ENCODE data around the gene KIAA1614.
A peak's percentile ranks its signal among the peaks of the same experiment; 100 is the strongest.
"Not testable (repeated sequence)": the region's sequence is repeated elsewhere in the genome, so short reads cannot be mapped to it uniquely, and the experiment has no call there.

KIAA1614 gene

GRCh38 chr1:180945551-180945950 lies 32.9 kb downstream of the KIAA1614 start:
- no peak for DNase-seq (ENCODE audit: low spot score)

GRCh38 chr1:180946056-180946455 lies 33.4 kb downstream of the KIAA1614 start:
- no peak for DNase-seq (ENCODE audit: low spot score)

- DNase-seq (ENCODE audit: low spot score), result no peak
These were observed 34.1 kb downstream of the KIAA1614 start for GRCh38 chr1:180946541-180947498.

DNA sequence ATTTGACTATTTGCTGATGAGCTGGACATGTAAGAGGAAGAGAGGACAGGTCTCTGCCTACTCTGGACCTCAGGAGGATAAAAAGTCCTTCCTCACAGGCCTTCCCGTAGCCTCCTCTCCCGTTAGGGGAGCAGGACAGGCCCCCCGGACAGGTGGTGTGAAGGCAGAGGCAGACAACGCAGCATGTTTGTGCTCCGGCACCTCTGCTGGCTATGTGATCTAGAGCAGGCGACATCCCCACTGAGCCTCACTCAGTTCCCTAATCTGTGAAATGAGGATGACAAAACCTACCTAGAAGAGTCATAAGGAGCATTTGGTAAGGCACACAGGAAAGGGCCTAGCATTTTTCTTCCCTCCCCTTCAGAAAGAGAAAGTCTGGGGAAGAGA lies 34.8 kb downstream of the KIAA1614 start:
- no peak for DNase-seq (ENCODE audit: low spot score)

- no peak for DNase-seq (ENCODE audit: low spot score)
These were observed 35.4 kb downstream of the KIAA1614 start for GRCh38 chr1:180947901-180948640.

DNA sequence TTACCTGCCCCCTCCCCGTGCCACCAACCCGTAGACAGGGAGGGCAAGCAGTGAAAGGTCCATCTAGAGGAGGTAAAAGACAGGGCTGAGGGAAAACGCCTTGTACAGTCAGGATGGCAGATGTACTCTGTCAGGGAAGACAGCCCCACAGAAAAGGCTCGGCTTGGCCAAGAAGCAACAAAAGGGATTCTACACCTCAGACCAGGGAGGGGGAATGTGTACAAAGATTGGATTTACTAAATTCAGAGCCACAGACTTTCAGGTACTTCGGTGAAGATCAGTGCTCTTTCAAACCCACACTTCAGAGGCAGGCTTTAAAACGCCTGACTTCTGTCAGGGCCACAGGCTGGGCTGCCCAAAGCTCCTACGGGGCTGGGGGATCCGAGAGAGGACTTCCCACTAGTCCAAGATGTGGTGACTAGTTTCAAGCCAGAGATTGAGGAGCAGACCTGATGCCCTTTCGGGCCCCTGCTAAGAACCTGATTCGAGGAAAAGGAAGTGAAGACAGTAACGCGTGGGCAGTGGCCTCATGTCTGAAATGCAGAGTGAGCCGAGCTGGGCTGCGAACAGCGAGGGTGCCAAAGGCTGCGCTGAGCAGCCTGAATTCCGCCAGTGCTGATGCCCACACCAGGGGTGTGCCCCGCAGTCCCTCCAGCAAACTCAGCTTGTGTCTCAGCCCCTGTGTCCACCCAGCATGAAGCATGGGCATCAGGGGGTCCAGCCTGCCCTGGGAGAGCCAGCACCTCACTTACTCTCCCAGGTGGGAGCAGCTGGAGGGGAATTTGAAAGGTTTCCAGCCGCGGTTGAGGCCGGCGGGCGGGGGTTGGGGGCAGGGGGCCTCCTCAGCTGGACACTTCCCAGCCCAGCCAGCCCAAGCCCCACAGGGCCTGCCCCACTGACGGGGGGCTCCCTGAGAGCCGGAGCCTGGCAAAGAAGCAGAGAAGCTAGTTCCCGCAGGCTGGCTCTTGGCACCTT lies 36.2 kb downstream of the KIAA1614 start:
- DNase-seq (ENCODE audit: low spot score), result no peak

- no peak for DNase-seq (ENCODE audit: low spot score)
These were observed 36.9 kb downstream of the KIAA1614 start for GRCh38 chr1:180949616-180950000.

- DNase-seq (ENCODE audit: low spot score), result no peak
These were observed 37.6 kb downstream of the KIAA1614 start for GRCh38 chr1:180950321-180950720.

DNA sequence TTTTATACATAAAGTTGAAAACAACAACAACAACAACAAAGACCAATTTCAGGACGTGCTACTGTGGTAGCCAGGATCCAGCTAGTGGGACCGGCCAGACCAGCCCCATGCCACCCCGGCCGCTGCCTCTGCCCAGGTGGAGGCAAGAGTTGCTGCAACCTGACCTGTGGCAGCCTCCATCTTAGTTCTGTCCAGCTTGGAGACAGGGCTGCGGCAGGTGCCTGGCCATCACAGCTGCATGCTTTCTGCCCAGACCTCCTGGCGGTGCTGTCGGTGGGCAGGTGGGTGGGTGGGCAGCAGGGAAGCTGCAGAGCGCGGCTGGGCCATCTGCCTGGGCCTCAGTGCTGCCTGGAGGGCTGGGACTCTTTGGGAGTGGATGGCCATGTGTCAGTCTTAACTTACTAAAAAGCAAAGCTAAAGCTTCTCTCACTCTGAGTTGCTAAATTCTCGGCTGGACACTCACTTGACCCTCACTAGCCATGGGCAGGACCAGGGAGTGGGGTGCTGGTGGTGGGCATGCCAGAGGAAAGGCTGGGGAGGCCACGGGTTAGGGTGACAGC lies 38.6 kb downstream of the KIAA1614 start:
- no peak for DNase-seq (ENCODE audit: low spot score)

- DNase-seq (ENCODE audit: low spot score), result no peak
These were observed 39.3 kb downstream of the KIAA1614 start for GRCh38 chr1:180951836-180952656.

GRCh38 chr1:180952657-180953013 lies 39.9 kb downstream of the KIAA1614 start:
- DNase-seq (ENCODE audit: low spot score), result no peak

DNA sequence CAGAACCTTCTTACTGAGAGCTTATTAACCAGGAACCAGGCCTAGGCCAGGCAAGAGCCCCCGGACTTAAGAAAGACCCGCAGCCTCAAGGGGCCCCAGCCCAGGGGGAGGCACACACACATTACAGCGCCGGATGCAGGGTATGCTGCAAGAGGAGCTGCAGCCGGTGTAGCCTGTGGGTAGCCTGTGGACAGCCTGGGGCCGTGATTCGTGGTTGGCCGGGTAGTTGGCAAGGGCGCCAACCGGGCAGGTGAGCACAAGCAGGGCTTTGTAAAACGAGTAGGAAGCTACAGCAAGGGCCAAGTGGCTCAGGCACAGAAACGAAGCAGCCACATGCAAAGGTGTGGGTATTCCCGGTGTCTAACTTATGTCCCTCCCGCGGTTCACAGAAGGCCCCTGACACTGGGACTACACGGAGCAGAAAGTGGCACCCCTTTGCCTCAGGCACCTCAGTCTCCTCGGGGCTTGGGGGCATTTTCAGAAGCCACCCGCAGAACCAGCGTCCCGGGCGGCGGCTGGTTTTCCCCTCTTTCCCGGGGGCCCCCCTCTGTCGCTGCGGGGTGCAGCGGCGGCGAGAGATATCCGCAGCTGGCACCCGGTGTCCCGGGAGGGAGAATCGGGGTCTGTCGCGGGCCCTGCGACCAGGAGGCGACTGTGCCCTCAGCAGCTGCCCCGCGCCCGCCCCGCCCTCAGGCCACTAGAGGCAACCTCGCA lies 40.8 kb downstream of the KIAA1614 start:
- DNase-seq (ENCODE audit: low spot score), result no peak

GRCh38 chr1:180954005-180954800 lies 41.5 kb downstream of the KIAA1614 start:
- peak; percentile 67 for DNase-seq (ENCODE audit: low spot score)

- no peak for DNase-seq (ENCODE audit: low spot score)
These were observed 42.1 kb downstream of the KIAA1614 start for GRCh38 chr1:180954801-180955165.

DNA sequence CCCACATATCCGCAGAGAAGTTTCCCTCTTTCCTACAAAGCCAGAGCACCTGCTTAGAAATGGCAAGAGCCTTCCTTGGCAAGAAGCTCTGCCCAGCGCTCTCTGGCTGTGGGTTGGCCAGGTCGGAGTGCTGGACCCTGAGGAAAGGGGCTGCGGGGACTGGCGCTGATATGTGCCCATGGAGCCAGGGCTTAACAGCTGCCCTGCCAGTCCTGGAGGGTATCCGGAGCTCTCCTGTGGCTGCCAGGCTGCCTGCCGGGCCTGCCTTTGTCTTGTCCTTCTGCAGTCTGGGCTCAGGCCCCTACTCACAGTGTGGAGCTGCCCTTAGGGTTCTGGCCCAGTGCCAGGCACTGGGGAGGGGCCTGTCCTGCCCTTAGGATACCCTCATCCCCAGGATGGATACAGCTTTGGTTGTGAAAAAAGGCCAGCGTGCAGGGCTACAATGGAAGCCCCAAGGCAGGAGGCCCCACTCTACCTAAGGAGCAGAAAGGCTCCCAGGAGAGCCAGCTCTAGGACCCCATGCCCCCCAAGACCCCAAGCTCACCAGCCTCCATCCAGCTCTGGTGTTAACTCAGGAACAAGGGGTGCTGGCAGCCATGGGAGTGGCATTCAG lies 43.4 kb downstream of the KIAA1614 start:
- no peak for DNase-seq (ENCODE audit: low spot score)

- DNase-seq (ENCODE audit: low spot score), result not testable (repeated sequence)
These were observed 46.9 kb downstream of the KIAA1614 start for GRCh38 chr1:180959620-180960019.

DNA sequence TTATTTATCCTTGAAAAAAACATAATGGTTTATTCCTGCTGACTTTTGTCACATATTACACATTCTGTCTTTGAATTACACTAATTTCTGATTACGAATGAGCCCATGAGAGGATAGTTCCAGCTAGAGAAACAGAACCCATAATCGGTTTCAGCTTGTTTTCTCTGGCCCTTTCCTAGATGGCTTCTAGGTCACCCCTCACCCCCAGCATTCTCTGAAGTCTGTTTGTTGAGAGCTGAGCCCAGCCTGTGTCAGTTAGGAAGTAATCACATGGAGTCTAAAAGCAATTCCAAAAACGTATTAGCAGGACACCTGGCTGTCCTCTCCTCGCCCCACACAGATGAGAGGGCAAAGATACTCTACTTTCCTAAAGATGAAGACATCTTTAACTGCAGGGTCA lies 48.9 kb downstream of the KIAA1614 start:
- no peak for DNase-seq (ENCODE audit: low spot score)

GRCh38 chr1:180962178-180962577 lies 49.5 kb downstream of the KIAA1614 start:
- DNase-seq (ENCODE audit: low spot score), result no peak

- no peak for DNase-seq (ENCODE audit: low spot score)
These were observed 51.4 kb downstream of the KIAA1614 start for GRCh38 chr1:180964056-180964455.
